H1 (cell line): ENCODE results near the gene C2orf80. TPM values are rescaled to one million over a fixed set of nuclear protein-coding genes. Genes with fewer than 3 reads are reported as not detected.

Experiments
- CTCF ChIA-PET: fragments of 300-600 bp; sonication (Branson Sonifier 250); formaldehyde crosslinking; loops from one replicate; lab custom pipeline; 2021; ENCODE audit not compliant: partially characterized antibody; lab: Charles Lee
- POLR2A ChIA-PET: fragments of 300-600 bp; sonication (Branson Sonifier 250); formaldehyde crosslinking; loops from one replicate; lab custom pipeline; 2021; ENCODE audit warnings: inconsistent platforms; ENCODE audit not compliant: partially characterized antibody; lab: Charles Lee
- DNase-seq, 2 experiments: peaks; one replicate each; pipeline versions ENCODE4 v3.0.0 to v3.0.0-alpha.2; 2010 to 2022; ENCODE audit warnings: low spot score in 2 of 2, low read depth in 1 of 2, mixed read lengths in 1 of 2
- FAIRE-seq: peaks from 2 replicates; lab custom pipeline; 2011; peaks lifted over from hg19 to GRCh38; lab: Jason Lieb, UNC
- H2AFZ ChIP-seq: 2 replicates; pipeline ENCODE4 v1.8.1; 2012; ENCODE audit warnings: low read length, inconsistent platforms
- H2AK5ac ChIP-seq: 2 replicates; pipeline ENCODE4 v1.6.1; 2013; ENCODE audit warnings: low read depth, low read length
- H2BK120ac ChIP-seq: replicated peaks from 2 replicates; pipeline ENCODE3; 2013; ENCODE audit warnings: low read depth, low read length, inconsistent platforms
- H2BK12ac ChIP-seq: 2 replicates; pipeline ENCODE4 v1.6.1; 2013; ENCODE audit warnings: low read depth, low read length
- H2BK15ac ChIP-seq: 2 replicates; pipeline ENCODE4 v1.6.1; 2013; ENCODE audit warnings: low read length
- H2BK20ac ChIP-seq: 2 replicates; pipeline ENCODE4 v1.6.1; 2013; ENCODE audit warnings: low read length
- H2BK5ac ChIP-seq: 2 replicates; pipeline ENCODE4 v1.6.1; 2013; ENCODE audit warnings: low read depth, low read length
- H3K14ac ChIP-seq: 2 replicates; pipeline ENCODE4 v1.6.1; 2013; ENCODE audit warnings: inconsistent platforms; ENCODE audit not compliant: insufficient read length
- H3K18ac ChIP-seq: 2 replicates; pipeline ENCODE4 v1.6.1; 2013; ENCODE audit warnings: low read length; ENCODE audit errors: extremely low read depth
- H3K23ac ChIP-seq: 2 replicates; pipeline ENCODE4 v1.6.1; 2013; ENCODE audit warnings: inconsistent platforms; ENCODE audit not compliant: insufficient read length
- H3K23me2 ChIP-seq: 2 replicates; pipeline ENCODE4 v1.6.1; 2013; ENCODE audit warnings: low read depth, low read length
- H3K27ac ChIP-seq: 2 replicates; pipeline ENCODE4 v1.6.1; 2011; ENCODE audit warnings: low read depth, low read length, inconsistent platforms
- H3K27me3 ChIP-seq, 4 experiments: replicated peaks in 1 of 4; 1 replicate in 1 of 4; 2 replicates in 3 of 4; pipeline versions ENCODE4 v1.6.1 to v1.8.1; 2011 to 2013; ENCODE audit warnings: low read length in 3 of 4, mild to moderate bottlenecking in 3 of 4, inconsistent platforms in 2 of 4, mixed read lengths in 2 of 4, moderate library complexity in 1 of 4; ENCODE audit not compliant: control insufficient read depth in 3 of 4, insufficient read depth in 3 of 4; ENCODE audit errors: extremely low read depth in 1 of 4
- H3K36me3 ChIP-seq, 4 experiments: 2 replicates each; pipeline versions ENCODE4 v1.6.1 to v1.8.1; 2011 to 2013; ENCODE audit warnings: mild to moderate bottlenecking in 4 of 4, low read length in 3 of 4, moderate library complexity in 2 of 4, control low read depth in 1 of 4, inconsistent platforms in 1 of 4; ENCODE audit not compliant: insufficient read depth in 4 of 4, control insufficient read depth in 2 of 4
- H3K4ac ChIP-seq: replicated peaks from 2 replicates; pipeline ENCODE3; 2013; ENCODE audit warnings: low read length, low read depth, mixed read lengths, inconsistent platforms; ENCODE audit not compliant: insufficient read length
- H3K4me1 ChIP-seq, 4 experiments: replicated peaks in 1 of 4; 1 replicate in 1 of 4; 2 replicates in 3 of 4; pipeline versions ENCODE4 v1.6.1 to v1.8.1; 2011 to 2013; ENCODE audit warnings: low read length in 3 of 4, inconsistent platforms in 2 of 4, mixed read lengths in 1 of 4; ENCODE audit not compliant: insufficient read depth in 4 of 4, control insufficient read depth in 3 of 4
- H3K4me2 ChIP-seq, 2 experiments: 2 replicates each; pipeline versions ENCODE4 v1.6.1 to v1.8.1; 2011 to 2013; ENCODE audit warnings: low read depth in 2 of 2, low read length in 2 of 2, control low read depth in 1 of 2, inconsistent platforms in 1 of 2, mild to moderate bottlenecking in 1 of 2; ENCODE audit not compliant: insufficient read depth in 1 of 2
- H3K4me3 ChIP-seq, 4 experiments: fragments of 200-600, 300-600 bp in 1 of 4; sonication (generic), shearing (Covaris generic), sonication (Bioruptor Twin) in 1 of 4; 2 replicates each; pipeline versions ENCODE4 v1.5.1 to v1.8.1; 2011 to 2016; ENCODE audit warnings: low read length in 4 of 4, low read depth in 3 of 4, control low read depth in 2 of 4, inconsistent platforms in 2 of 4, mild to moderate bottlenecking in 2 of 4, mixed read lengths in 1 of 4, moderate library complexity in 1 of 4; ENCODE audit not compliant: insufficient read depth in 2 of 4; ENCODE audit errors: extremely low read depth in 1 of 4
- H3K56ac ChIP-seq: replicated peaks from 2 replicates; pipeline ENCODE3; 2013; ENCODE audit warnings: low read depth, mild to moderate bottlenecking, mixed read lengths, low read length, inconsistent platforms; ENCODE audit not compliant: insufficient read length
- H3K79me1 ChIP-seq: 2 replicates; pipeline ENCODE4 v1.6.1; 2013; ENCODE audit warnings: low read depth, low read length, control low read depth
- H3K79me2 ChIP-seq, 2 experiments: 2 replicates each; pipeline versions ENCODE4 v1.6.1 to v1.8.1; 2012 to 2013; ENCODE audit warnings: low read length in 2 of 2, mild to moderate bottlenecking in 2 of 2, inconsistent platforms in 1 of 2; ENCODE audit not compliant: insufficient read depth in 2 of 2, control insufficient read depth in 1 of 2
- H3K9ac ChIP-seq, 4 experiments: replicated peaks in 1 of 4; 1 replicate in 1 of 4; 2 replicates in 3 of 4; pipeline versions ENCODE4 v1.6.1 to v1.8.1; 2011 to 2013; ENCODE audit warnings: low read depth in 3 of 4, low read length in 3 of 4, control low read depth in 2 of 4, mild to moderate bottlenecking in 2 of 4, moderate library complexity in 2 of 4, inconsistent platforms in 1 of 4; ENCODE audit errors: extremely low read depth in 1 of 4
- H3K9me3 ChIP-seq, 2 experiments: 2 replicates each; pipeline versions ENCODE4 v1.6.1 to v1.8.1; 2012 to 2013; ENCODE audit warnings: mild to moderate bottlenecking in 2 of 2, moderate library complexity in 2 of 2, control low read depth in 1 of 2, inconsistent platforms in 1 of 2, low read depth in 1 of 2, low read length in 1 of 2, mixed read lengths in 1 of 2; ENCODE audit not compliant: insufficient read depth in 2 of 2
- H4K20me1 ChIP-seq, 2 experiments: replicated peaks in 1 of 2; 2 replicates each; pipeline versions ENCODE3 to v1.8.1; 2011 to 2013; ENCODE audit warnings: inconsistent platforms in 2 of 2, low read length in 2 of 2, mild to moderate bottlenecking in 1 of 2; ENCODE audit not compliant: insufficient read depth in 2 of 2, control insufficient read depth in 1 of 2
- H4K5ac ChIP-seq: 2 replicates; pipeline ENCODE4 v1.6.1; 2013; ENCODE audit warnings: low read length, low read depth, mixed read lengths, inconsistent platforms; ENCODE audit not compliant: insufficient read length
- H4K8ac ChIP-seq: 2 replicates; pipeline ENCODE4 v1.8.0; 2013; ENCODE audit warnings: mild to moderate bottlenecking, moderate library complexity, low read length, inconsistent platforms; ENCODE audit not compliant: insufficient read depth; ENCODE audit errors: extremely low read depth
- H4K91ac ChIP-seq: replicated peaks from 2 replicates; pipeline ENCODE3; 2013; ENCODE audit warnings: low read length, mixed read lengths, inconsistent platforms; ENCODE audit not compliant: insufficient read length
- ASH2L ChIP-seq: fragments of 200-600, 300-600 bp; sonication (generic); IDR thresholded peaks from one replicate; pipeline ENCODE4 v1.7.1; 2017; ENCODE audit warnings: low read length
- BCL11A ChIP-seq, 2 experiments: IDR thresholded peaks; one replicate each; pipeline ENCODE4 v1.6.1; 2011; ENCODE audit warnings: low read depth in 2 of 2, low read length in 2 of 2, mild to moderate bottlenecking in 2 of 2
- BRCA1 ChIP-seq: IDR thresholded peaks from 2 replicates; pipeline ENCODE4 v1.6.1; 2012; ENCODE audit warnings: low read depth, low read length, improper control_type of control experiment
- CBX5 ChIP-seq: fragments of 300-800, 300-1000 bp; sonication (generic); IDR thresholded peaks from 2 replicates; pipeline ENCODE4 v1.7.1; 2016; ENCODE audit warnings: antibody characterized with exemption, low read length, low read depth
- CEBPB ChIP-seq: IDR thresholded peaks from 2 replicates; pipeline ENCODE4 v1.6.1; 2012; ENCODE audit warnings: low read depth, low read length
- EGR1 ChIP-seq: IDR thresholded peaks from 2 replicates; pipeline ENCODE4 v1.6.1; 2011; ENCODE audit warnings: low read depth, low read length, borderline replicate concordance
- JUN ChIP-seq: IDR thresholded peaks from 2 replicates; pipeline ENCODE4 v1.6.1; 2011; ENCODE audit warnings: low read depth, mild to moderate bottlenecking, improper control_type of control experiment, low read length
- POLR2AphosphoS5 ChIP-seq: IDR thresholded peaks from 2 replicates; pipeline ENCODE4 v1.6.1; 2011; ENCODE audit warnings: low read depth, low read length
- WGBS, 2 experiments: shearing (Covaris generic) in 1 of 2; methylation state at CpG; one replicate each; pipeline versions ENCODE4 v1.1.6 to v1.1.7; 2013 to 2015; ENCODE audit warnings: low lambda C conversion rate in 2 of 2, mixed read lengths in 2 of 2, inconsistent platforms in 1 of 2, low coverage in 1 of 2, missing lambda C conversion rate in 1 of 2; ENCODE audit not compliant: insufficient replicate concordance in 2 of 2, insufficient coverage in 1 of 2, insufficient read length in 1 of 2; ENCODE audit errors: extremely low coverage in 1 of 2, missing lambda C conversion rate in 1 of 2; 5-methylcytosine and 5-hydroxymethylcytosine counted together
- polyA plus RNA-seq, 7 experiments: library from polyadenylated mRNA; depleted of rRNA in 3 of 7; stranded (reverse) in 5 of 7; unstranded in 2 of 7; fragments of >200 nt in 5 of 7; fragments of 200-250 nt in 2 of 7; gene quantifications; 1 replicate in 5 of 7; 2 replicates in 1 of 7; 4 replicates in 1 of 7; pipeline versions ENCODE4 v1.2.1 to v1.2.3, GENCODE V29; 2011 to 2013; ENCODE audit warnings: missing spikeins in 2 of 7, mixed read lengths in 2 of 7
- total RNA-seq: library from RNA; stranded (reverse); fragmentation: NEBNext Ultra II Directional; extraction: Animal tissue kit (Norgen Biotek cat#: 25700); gene quantifications from 2 replicates; pipeline ENCODE4 v1.2.1, GENCODE V29; 2021
- TF ChIP-seq, protein P1 (sequence below): IDR thresholded peaks from 2 replicates; pipeline ENCODE4 v1.6.1; 2011; ENCODE audit warnings: low read depth, mild to moderate bottlenecking, low read length; ENCODE audit not compliant: insufficient read depth
- TF ChIP-seq, protein P2 (sequence below): IDR thresholded peaks from 2 replicates; pipeline ENCODE4 v1.6.1; 2012; ENCODE audit warnings: inconsistent platforms
- TF ChIP-seq, protein P3 (sequence below): IDR thresholded peaks from 2 replicates; pipeline ENCODE4 v1.6.1; 2011; ENCODE audit warnings: low read length, improper control_type of control experiment
- TF ChIP-seq, protein P4 (sequence below): IDR thresholded peaks from 2 replicates; pipeline ENCODE4 v1.6.1; 2012; ENCODE audit warnings: inconsistent platforms

The C2orf80 gene
- total and polyA plus RNA-seq, 2 of the 8 experiments (the other 6 are each of a cell fraction or from before 2014, with no cell fraction given): 0.97 to 1.1 TPM

DNA sequence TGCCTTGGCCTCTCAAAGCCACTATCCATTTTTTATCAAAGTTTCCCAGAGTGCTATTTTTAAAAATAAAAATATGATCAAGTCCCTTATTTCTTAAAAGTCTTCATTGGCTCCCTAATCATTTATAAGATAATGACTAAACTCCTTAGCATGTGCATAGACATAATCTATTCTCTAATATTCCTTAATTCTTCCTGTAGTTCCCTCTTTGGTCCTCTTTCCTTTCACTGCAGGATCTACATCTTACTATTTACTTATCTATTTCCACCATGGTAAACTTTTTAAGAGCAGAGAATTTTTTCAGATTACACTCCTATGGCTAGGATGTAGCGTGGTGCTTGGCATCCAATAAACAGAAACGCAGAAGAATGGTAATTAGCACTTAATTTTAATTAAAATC lies 46.0 kb upstream of the C2orf80 start:
- Histone ChIP-seq H2BK20ac (no peak overlapping the region), H4K8ac (no peak overlapping the region), H4K91ac (no peak overlapping the region), H4K5ac (no peak overlapping the region), H3K79me2 (no peaks in the 10 kb centered on the region), H2BK15ac (no peak overlapping the region), H3K4ac (no peak overlapping the region), H3K23ac (no peak overlapping the region), H3K27ac (no peak overlapping the region), H3K36me3 (peaks cover 16 to 48% (median 31%) of the 10 kb centered on the region in 4 experiments), H2AFZ (no peak overlapping the region), H2BK12ac (no peak overlapping the region), H3K23me2 (no peaks in the 10 kb centered on the region), H3K4me1 (no peaks in the 10 kb centered on the region), H2AK5ac (no peak overlapping the region), H4K20me1 (no peaks in the 10 kb centered on the region), H3K79me1 (no peaks in the 10 kb centered on the region), H3K4me2 (no peak overlapping the region), H2BK5ac (no peak overlapping the region), H3K9me3 (no peaks in the 10 kb centered on the region), H3K14ac (no peak overlapping the region), H3K4me3 (no peak overlapping the region), H3K9ac (no peak overlapping the region), H2BK120ac (no peak overlapping the region), H3K18ac (no peak overlapping the region), H3K56ac (no peak overlapping the region), H3K27me3 (no peaks in the 10 kb centered on the region)
- ChIA-PET CTCF (no interaction called here), POLR2A (interaction anchor here (1.2 to 1.7 kb wide), 3 partner anchors 9 to 18 kb away, joined by 3 to 6 read pairs (median 6); partner anchors contain the start of gene IDH1)
- DNase-seq: no peak
- no peak for FAIRE-seq
- 95% methylated on average over 2 of the region's 2 CpGs; no CpG with 5 or more reads in 1 of the 2 experiments for WGBS, 2 experiments
- no peak for TF ChIP-seq BRCA1
- TF ChIP-seq, protein P1, sequence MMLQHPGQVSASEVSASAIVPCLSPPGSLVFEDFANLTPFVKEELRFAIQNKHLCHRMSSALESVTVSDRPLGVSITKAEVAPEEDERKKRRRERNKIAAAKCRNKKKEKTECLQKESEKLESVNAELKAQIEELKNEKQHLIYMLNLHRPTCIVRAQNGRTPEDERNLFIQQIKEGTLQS: no peak
- no peak for TF ChIP-seq BCL11A (IDR thresholded peaks at IDR 0.05; ENCODE audit: low read depth in 2 of 2, low read length in 2 of 2)
- TF ChIP-seq, protein P2, sequence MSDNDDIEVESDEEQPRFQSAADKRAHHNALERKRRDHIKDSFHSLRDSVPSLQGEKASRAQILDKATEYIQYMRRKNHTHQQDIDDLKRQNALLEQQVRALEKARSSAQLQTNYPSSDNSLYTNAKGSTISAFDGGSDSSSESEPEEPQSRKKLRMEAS: no peak
- TF ChIP-seq, protein P3, sequence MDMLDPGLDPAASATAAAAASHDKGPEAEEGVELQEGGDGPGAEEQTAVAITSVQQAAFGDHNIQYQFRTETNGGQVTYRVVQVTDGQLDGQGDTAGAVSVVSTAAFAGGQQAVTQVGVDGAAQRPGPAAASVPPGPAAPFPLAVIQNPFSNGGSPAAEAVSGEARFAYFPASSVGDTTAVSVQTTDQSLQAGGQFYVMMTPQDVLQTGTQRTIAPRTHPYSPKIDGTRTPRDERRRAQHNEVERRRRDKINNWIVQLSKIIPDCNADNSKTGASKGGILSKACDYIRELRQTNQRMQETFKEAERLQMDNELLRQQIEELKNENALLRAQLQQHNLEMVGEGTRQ: no peak
- TF ChIP-seq, protein P4, sequence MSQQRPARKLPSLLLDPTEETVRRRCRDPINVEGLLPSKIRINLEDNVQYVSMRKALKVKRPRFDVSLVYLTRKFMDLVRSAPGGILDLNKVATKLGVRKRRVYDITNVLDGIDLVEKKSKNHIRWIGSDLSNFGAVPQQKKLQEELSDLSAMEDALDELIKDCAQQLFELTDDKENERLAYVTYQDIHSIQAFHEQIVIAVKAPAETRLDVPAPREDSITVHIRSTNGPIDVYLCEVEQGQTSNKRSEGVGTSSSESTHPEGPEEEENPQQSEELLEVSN: no peak
- no peak for TF ChIP-seq JUN
- no peak for TF ChIP-seq POLR2AphosphoS5
- no peak for TF ChIP-seq ASH2L
- TF ChIP-seq CEBPB: no peak
- no peak for TF ChIP-seq CBX5
- no peak for TF ChIP-seq EGR1
